ENCODE data around the gene NELL2. TPM values are rescaled to one million over a fixed set of nuclear protein-coding genes. Genes with fewer than 3 reads are reported as not detected.

The NELL2 gene
- total RNA-seq, 1 experiment from 2014 or later, result 0.80 TPM

GRCh38 chr12:44570036-44570583 is 306.0 kb downstream of the NELL2 start:
- intact Hi-C loops (cut with micrococcal nuclease), result no loop called here
- Histone ChIP-seq H3K4me3 (ENCODE audit: low read length) (no peak overlapping the region), H3K79me2 (ENCODE audit: low read length) (no peaks in the 10 kb centered on the region), H3K4me1 (ENCODE audit: insufficient read depth, low read length) (no peaks in the 10 kb centered on the region), H2AFZ (ENCODE audit: low read length) (no peak overlapping the region), H3K9me2 (replicated peaks; ENCODE audit: low read length) (no peaks in the 10 kb centered on the region), H3K9ac (ENCODE audit: low read length) (no peak overlapping the region), H3K4me2 (ENCODE audit: low read length) (no peak overlapping the region), H4K20me1 (ENCODE audit: low read length) (no peaks in the 10 kb centered on the region), H3F3A (ENCODE audit: low read length, unreplicated experiment) (no peaks in the 10 kb centered on the region), H3K27me3 (ENCODE audit: low read length) (peaks cover 20% of the 10 kb centered on the region), H3K36me3 (ENCODE audit: low read depth, low read length) (no peaks in the 10 kb centered on the region), H3K9me3 (ENCODE audit: low read length) (no peaks in the 10 kb centered on the region), H3K27ac (ENCODE audit: low read length) (no peak overlapping the region)
- POLR2A ChIA-PET (ENCODE audit: unreplicated experiment), result no interaction called here
- ATAC-seq, result no peak
- DNase-seq, result no peak
- no TSS peak for BruUV-seq (replicated peaks)
- TF ChIP-seq EZH2 (IDR thresholded peaks at IDR 0.05; ENCODE audit: low read length, unreplicated experiment) (no peak), EZH2phosphoT487 (IDR thresholded peaks at IDR 0.05; ENCODE audit: borderline replicate concordance, low read length) (no peak)
- TF ChIP-seq, protein P1, sequence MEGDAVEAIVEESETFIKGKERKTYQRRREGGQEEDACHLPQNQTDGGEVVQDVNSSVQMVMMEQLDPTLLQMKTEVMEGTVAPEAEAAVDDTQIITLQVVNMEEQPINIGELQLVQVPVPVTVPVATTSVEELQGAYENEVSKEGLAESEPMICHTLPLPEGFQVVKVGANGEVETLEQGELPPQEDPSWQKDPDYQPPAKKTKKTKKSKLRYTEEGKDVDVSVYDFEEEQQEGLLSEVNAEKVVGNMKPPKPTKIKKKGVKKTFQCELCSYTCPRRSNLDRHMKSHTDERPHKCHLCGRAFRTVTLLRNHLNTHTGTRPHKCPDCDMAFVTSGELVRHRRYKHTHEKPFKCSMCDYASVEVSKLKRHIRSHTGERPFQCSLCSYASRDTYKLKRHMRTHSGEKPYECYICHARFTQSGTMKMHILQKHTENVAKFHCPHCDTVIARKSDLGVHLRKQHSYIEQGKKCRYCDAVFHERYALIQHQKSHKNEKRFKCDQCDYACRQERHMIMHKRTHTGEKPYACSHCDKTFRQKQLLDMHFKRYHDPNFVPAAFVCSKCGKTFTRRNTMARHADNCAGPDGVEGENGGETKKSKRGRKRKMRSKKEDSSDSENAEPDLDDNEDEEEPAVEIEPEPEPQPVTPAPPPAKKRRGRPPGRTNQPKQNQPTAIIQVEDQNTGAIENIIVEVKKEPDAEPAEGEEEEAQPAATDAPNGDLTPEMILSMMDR (conservative IDR thresholded peaks at IDR 0.05; ENCODE audit: low read depth, low read length), result no peak
- CTCF ChIA-PET, result no interaction called here

GRCh38 chr12:44565163-44565562 is 311.0 kb downstream of the NELL2 start:
- ATAC-seq (no peak), DNase-seq (no peak)
- ChIA-PET POLR2A (ENCODE audit: unreplicated experiment) (no interaction called here), CTCF (no interaction called here)
- Histone ChIP-seq H3K9me2 (replicated peaks; ENCODE audit: low read length) (no peaks in the 10 kb centered on the region), H3K9me3 (ENCODE audit: low read length) (no peaks in the 10 kb centered on the region), H4K20me1 (ENCODE audit: low read length) (no peaks in the 10 kb centered on the region), H3K27me3 (ENCODE audit: low read length) (peaks cover 20% of the 10 kb centered on the region), H3K79me2 (ENCODE audit: low read length) (no peaks in the 10 kb centered on the region), H3F3A (ENCODE audit: low read length, unreplicated experiment) (no peaks in the 10 kb centered on the region), H2AFZ (ENCODE audit: low read length) (no peak overlapping the region), H3K4me3 (ENCODE audit: low read length) (no peak overlapping the region), H3K9ac (ENCODE audit: low read length) (no peak overlapping the region), H3K4me1 (ENCODE audit: insufficient read depth, low read length) (no peaks in the 10 kb centered on the region), H3K4me2 (ENCODE audit: low read length) (no peak overlapping the region), H3K36me3 (ENCODE audit: low read depth, low read length) (no peaks in the 10 kb centered on the region), H3K27ac (ENCODE audit: low read length) (no peak overlapping the region)
- no peak for TF ChIP-seq EZH2phosphoT487 (IDR thresholded peaks at IDR 0.05; ENCODE audit: borderline replicate concordance, low read length)
- TF ChIP-seq EZH2 (IDR thresholded peaks at IDR 0.05; ENCODE audit: low read length, unreplicated experiment), result no peak
- TF ChIP-seq, protein P1 (conservative IDR thresholded peaks at IDR 0.05; ENCODE audit: low read depth, low read length), result no peak
- BruUV-seq (replicated peaks), result no TSS peak
- intact Hi-C loops (cut with micrococcal nuclease), result no loop called here

- Histone ChIP-seq H3K4me2 (ENCODE audit: low read length) (no peak overlapping the region), H3K4me3 (ENCODE audit: low read length) (no peak overlapping the region), H3K9me3 (ENCODE audit: low read length) (no peaks in the 10 kb centered on the region), H3K9me2 (replicated peaks; ENCODE audit: low read length) (no peaks in the 10 kb centered on the region), H3F3A (ENCODE audit: low read length, unreplicated experiment) (no peaks in the 10 kb centered on the region), H3K36me3 (ENCODE audit: low read depth, low read length) (no peaks in the 10 kb centered on the region), H4K20me1 (ENCODE audit: low read length) (no peaks in the 10 kb centered on the region), H3K27me3 (ENCODE audit: low read length) (peaks cover 16% of the 10 kb centered on the region), H2AFZ (ENCODE audit: low read length) (no peak overlapping the region), H3K4me1 (ENCODE audit: insufficient read depth, low read length) (no peaks in the 10 kb centered on the region), H3K79me2 (ENCODE audit: low read length) (no peaks in the 10 kb centered on the region), H3K9ac (ENCODE audit: low read length) (no peak overlapping the region), H3K27ac (ENCODE audit: low read length) (no peak overlapping the region)
- ChIA-PET CTCF (no interaction called here), POLR2A (ENCODE audit: unreplicated experiment) (no interaction called here)
- intact Hi-C loops (cut with micrococcal nuclease), result no loop called here
- ATAC-seq (no peak), DNase-seq (no peak)
- BruUV-seq (replicated peaks), result no TSS peak
- no peak for TF ChIP-seq EZH2phosphoT487 (IDR thresholded peaks at IDR 0.05; ENCODE audit: borderline replicate concordance, low read length)
- no peak for TF ChIP-seq EZH2 (IDR thresholded peaks at IDR 0.05; ENCODE audit: low read length, unreplicated experiment)
- TF ChIP-seq, protein P1 (conservative IDR thresholded peaks at IDR 0.05; ENCODE audit: low read depth, low read length), result no peak
These were observed 312.6 kb downstream of the NELL2 start for GRCh38 chr12:44563486-44563885.
